ENCODE results near the gene NDST3. TPM values are rescaled to one million over a fixed set of nuclear protein-coding genes. Genes with fewer than 3 reads are reported as not detected.

The NDST3 gene
- total RNA-seq, 1 experiment from 2014 or later = not detected

GRCh38 chr4:118047043-118047442 is 12.8 kb downstream of the NDST3 start:
- intact Hi-C loops (cut with micrococcal nuclease; ENCODE audit: unreplicated experiment) = no loop called here
- no peak overlapping the region for H3K4me3 ChIP-seq (ENCODE audit: low read depth in 2 of 2, low read length in 2 of 2)
- H3K27me3 ChIP-seq (ENCODE audit: control insufficient read depth, insufficient read depth, low read length) = no peaks in the 10 kb centered on the region
- no peak for ATAC-seq
- no peaks in the 10 kb centered on the region for H3K36me3 ChIP-seq (ENCODE audit: control insufficient read depth, insufficient read depth, low read length)
- no peak overlapping the region for H3K27ac ChIP-seq (ENCODE audit: low read length)
- no peak for DNase-seq (ENCODE audit: low read depth, low spot score)
- in situ Hi-C loops (cut with HindIII; ENCODE audit: low pct_unique_long_range_greater_than_20kb, low sequenced_read_pairs) = no loop called here
- ChIA-PET POLR2A (no interaction called here), CTCF (no interaction called here)
- no peaks in the 10 kb centered on the region for H3K4me1 ChIP-seq (ENCODE audit: control insufficient read depth, insufficient read depth, low read length)
- BruUV-seq (replicated peaks) = no TSS peak
- no peaks in the 10 kb centered on the region for H3K9me3 ChIP-seq (ENCODE audit: control insufficient read depth, insufficient read depth, low read depth, low read length)
- no peak for TF ChIP-seq CTCF (IDR thresholded peaks at IDR 0.05)
- TF ChIP-seq SIN3A (IDR thresholded peaks at IDR 0.05; ENCODE audit: borderline replicate concordance, insufficient read depth, low read depth, low read length) = no peak
- no peak for TF ChIP-seq REST (IDR thresholded peaks at IDR 0.05; ENCODE audit: insufficient read depth in 1 of 2, low read depth in 2 of 2, low read length in 1 of 2)
- no peak for TF ChIP-seq TCF7L2 (IDR thresholded peaks at IDR 0.05; ENCODE audit: low read depth, low read length)
- TF ChIP-seq POLR2AphosphoS5 (IDR thresholded peaks at IDR 0.05; ENCODE audit: low read depth, low read length) = no peak

GRCh38 chr4:118058955-118059354 is 24.7 kb downstream of the NDST3 start:
- ChIA-PET CTCF (no interaction called here), POLR2A (no interaction called here)
- no TSS peak for BruUV-seq (replicated peaks)
- intact Hi-C loops (cut with micrococcal nuclease; ENCODE audit: unreplicated experiment) = no loop called here
- no peak overlapping the region for H3K4me3 ChIP-seq (ENCODE audit: low read depth in 2 of 2, low read length in 2 of 2)
- TF ChIP-seq CTCF (IDR thresholded peaks at IDR 0.05) = no peak
- TF ChIP-seq TCF7L2 (IDR thresholded peaks at IDR 0.05; ENCODE audit: low read depth, low read length) = no peak
- no peak for TF ChIP-seq SIN3A (IDR thresholded peaks at IDR 0.05; ENCODE audit: borderline replicate concordance, insufficient read depth, low read depth, low read length)
- TF ChIP-seq POLR2AphosphoS5 (IDR thresholded peaks at IDR 0.05; ENCODE audit: low read depth, low read length) = no peak
- TF ChIP-seq REST (IDR thresholded peaks at IDR 0.05; ENCODE audit: insufficient read depth in 1 of 2, low read depth in 2 of 2, low read length in 1 of 2) = no peak
- in situ Hi-C loops (cut with HindIII; ENCODE audit: low pct_unique_long_range_greater_than_20kb, low sequenced_read_pairs) = no loop called here
- DNase-seq (ENCODE audit: low read depth, low spot score) (no peak), ATAC-seq (no peak)
- H3K9me3 ChIP-seq (ENCODE audit: control insufficient read depth, insufficient read depth, low read depth, low read length) = no peaks in the 10 kb centered on the region
- H3K27me3 ChIP-seq (ENCODE audit: control insufficient read depth, insufficient read depth, low read length) = no peaks in the 10 kb centered on the region
- no peaks in the 10 kb centered on the region for H3K4me1 ChIP-seq (ENCODE audit: control insufficient read depth, insufficient read depth, low read length)
- H3K36me3 ChIP-seq (ENCODE audit: control insufficient read depth, insufficient read depth, low read length) = no peaks in the 10 kb centered on the region
- no peak overlapping the region for H3K27ac ChIP-seq (ENCODE audit: low read length)

All from Panc1 (cell line).